Limb (tissue), 2 donors: Measurements from ENCODE around the gene DNAJB13.
"Not testable (repeated sequence)": the region's sequence is repeated elsewhere in the genome, so short reads cannot be mapped to it uniquely, and the experiment has no call there.

Experiments
- DNase-seq, 2 donors: peaks; one replicate each; pipeline ENCODE4 v3.0.0-alpha.2; 2016; ENCODE audit errors: extremely low spot score in 2 of 2

Gene DNAJB13, protein sequence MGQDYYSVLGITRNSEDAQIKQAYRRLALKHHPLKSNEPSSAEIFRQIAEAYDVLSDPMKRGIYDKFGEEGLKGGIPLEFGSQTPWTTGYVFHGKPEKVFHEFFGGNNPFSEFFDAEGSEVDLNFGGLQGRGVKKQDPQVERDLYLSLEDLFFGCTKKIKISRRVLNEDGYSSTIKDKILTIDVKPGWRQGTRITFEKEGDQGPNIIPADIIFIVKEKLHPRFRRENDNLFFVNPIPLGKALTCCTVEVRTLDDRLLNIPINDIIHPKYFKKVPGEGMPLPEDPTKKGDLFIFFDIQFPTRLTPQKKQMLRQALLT

DNA sequence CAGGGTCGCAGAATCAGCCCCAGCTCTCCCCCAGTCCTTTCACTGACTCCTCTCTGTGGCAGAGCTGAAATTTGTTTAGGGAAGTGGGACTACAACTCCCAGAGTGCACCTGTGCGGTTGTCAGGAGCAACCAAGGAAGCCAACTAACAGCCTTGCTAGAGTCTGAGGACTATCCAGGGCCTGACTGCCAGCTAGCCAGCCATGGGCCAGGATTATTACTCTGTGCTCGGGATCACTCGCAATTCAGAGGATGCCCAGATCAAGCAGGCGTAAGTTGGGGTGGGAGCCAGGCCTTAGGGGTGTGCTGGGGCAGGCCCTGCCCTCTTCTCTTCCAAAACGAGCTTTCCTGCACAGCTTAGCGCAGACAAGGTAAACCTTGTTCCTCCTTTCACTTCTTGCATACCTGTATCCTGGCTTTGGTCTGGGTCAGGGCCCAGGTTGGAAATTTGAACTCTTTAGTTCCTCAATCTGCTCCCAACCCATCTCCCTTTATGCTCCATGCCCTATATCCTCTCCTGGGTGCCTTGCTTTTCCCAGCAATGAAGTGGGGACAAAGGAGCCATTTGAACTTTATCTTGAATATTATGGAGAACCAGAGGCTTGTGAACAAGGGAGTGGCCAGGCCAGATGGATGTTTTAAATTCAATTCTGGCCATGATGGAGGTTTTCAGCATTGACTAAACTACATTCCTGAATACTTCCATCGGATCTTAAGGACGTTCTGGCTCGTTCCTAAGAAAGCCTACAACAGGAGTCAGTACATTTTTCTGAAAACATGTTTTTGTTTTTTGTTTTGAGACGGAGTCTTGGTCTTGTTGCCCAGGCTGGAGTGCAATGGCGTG, at the start of gene DNAJB13:
Gene DNAJB13, plus strand, starts transcription at position 158 of the 842 bp plus-strand sequence. Its CDS starts 44 bp downstream, at position 202.
- DNase-seq, result peak in 1 of 2 donors; percentile 60

GRCh38 chr11:73902303-73902702, 48.5 kb upstream of the DNAJB13 start:
- DNase-seq, result no peak

- no peak for DNase-seq
Measured at GRCh38 chr11:73907191-73907590, 43.6 kb upstream of the DNAJB13 start.

DNA sequence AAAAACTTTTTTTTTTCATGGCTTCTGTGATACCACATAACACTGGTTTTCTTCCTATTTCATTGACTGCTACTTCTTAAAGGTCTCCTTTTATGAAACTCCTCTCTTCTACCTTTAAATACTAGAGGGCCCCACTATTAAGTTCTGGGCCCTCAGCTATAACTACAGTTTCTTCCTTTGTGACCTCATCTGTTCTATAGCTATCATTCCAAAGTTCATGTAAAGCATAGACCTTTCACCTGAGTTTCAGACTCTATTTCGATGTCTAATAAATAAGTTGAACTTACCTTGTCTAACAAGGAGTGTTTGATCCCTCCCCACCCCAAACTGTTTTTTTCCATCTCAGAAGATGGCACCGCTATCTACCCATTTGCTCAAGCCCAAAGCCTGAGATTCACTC, 38.8 kb upstream of the DNAJB13 start:
- DNase-seq, result no peak

DNA sequence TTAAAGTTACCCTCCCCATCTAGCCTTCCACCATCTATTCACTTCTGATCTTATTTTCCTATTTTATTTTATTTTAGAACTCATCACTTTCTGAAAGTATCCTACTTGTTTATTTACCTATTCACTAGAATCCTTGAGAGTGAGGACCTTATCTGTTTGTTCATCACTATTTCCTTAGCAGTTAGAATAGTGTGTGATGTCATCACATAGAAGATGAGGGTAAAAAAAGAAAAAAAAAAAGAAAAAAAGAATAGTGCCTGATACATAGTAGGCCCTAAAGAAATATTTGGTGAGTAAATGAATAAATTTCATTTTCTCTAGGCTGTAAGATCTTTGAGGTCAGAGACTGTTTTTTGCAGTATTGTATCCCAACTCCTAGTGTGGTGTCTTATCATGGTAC, 37.4 kb upstream of the DNAJB13 start:
- no peak for DNase-seq

DNA sequence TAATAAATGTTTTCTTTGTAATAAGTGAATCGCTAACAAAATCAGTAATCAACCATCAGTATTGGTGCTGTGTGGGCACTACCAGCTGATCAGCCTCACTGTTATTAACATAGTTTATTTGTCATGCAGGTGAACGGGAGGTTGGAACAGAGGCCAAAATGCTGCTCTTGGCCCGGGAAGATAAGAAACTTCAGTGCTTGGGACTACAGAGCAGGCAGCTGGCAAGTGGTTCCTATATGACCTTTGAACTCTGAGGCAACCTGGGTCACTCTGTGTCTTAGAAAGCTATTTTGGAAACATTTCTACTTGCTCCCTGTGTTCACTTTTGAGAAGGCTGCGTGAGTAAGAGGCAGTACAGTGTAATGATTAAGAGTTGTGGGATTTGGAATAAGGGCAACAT, 36.5 kb upstream of the DNAJB13 start:
- DNase-seq, result no peak

- DNase-seq, result no peak
Measured at GRCh38 chr11:73916435-73916834, 34.4 kb upstream of the DNAJB13 start.

DNA sequence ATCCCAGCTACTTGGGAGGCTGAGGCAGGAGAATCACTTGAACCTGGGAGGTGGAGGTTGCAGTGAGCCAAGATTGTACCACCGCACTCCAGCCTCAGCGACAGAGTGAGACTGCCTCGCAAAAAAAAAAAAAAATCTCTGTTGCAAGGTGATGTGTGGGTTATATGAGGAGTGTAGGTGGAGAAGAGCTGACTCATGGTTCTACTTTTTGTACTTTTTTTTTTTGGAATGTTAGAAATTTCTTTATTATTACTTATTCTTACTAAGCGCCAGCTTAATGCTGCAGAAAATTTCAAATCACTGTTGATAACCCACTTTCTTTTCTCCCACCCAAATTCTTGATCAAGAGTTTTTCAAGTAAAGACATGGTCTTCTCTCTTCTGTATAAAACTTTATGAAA, 29.6 kb upstream of the DNAJB13 start:
- DNase-seq, result no peak

DNA sequence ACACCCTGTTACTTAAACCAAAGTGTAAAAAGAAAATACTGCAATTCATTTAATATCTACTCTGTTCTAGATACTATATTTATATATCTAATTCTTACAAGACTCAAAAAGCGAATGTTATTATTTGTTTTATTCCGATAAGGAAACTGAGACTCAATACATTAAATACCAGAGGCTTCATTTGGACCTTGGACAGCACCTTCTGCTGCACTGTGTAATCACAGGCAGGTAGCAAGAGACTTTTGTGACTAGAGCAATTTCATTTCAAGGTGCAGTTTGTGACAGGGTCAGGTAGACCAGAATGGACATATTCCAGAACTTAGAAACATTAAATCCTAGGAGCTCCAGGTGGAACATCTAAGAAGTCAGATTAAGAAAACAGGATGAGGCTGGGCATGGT, 21.4 kb upstream of the DNAJB13 start:
- no peak for DNase-seq

DNA sequence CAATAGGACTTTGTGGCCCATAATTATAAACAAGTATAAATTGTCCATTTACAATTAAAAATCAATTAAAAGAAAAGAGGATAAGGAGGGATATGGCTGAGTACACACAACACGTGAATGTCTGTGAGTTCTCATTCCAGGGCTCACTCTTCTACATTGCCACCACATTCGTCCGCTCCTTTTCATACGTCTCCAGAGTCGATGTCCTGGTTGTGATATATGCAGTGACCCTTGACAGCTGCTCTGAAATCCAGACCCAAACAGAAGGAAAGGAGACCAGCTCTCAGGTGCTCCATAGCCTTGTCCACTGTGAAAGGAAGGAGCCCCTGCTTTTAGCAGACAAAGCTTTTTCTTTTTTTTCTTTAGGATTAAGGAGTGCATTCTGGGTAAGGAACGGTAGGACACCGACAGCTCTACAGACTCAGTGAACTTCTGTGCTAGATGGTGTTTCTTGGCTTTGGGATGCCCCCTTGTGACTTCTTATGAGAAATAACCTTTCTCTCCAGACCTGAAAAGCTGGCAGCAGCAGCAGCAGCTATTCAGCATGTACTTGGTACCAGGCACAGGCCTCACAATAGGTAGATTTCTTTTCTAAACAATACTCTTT, 19.7 kb upstream of the DNAJB13 start:
- peak in 1 of 2 donors; percentile 29 for DNase-seq

GRCh38 chr11:73931951-73932350, 18.9 kb upstream of the DNAJB13 start:
- DNase-seq, result no peak

DNA sequence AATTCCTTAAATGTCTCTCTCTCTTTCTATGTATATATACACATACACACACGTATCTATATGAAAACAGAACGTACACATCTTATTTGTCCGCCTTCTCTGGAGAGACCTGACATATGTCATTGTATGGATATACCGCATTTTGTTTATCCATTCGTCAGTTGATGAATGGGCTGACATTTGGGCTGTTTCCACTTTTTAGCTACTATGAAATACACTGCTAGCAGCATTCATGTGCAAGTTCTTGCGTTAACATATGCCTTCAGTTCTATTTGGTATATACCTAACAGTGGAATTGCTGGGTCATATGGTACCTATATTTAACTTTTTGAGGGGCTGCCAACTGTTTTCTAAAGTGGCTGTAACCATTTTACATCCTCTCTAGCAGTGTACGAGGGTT, 18.0 kb upstream of the DNAJB13 start:
- DNase-seq, result no peak

GRCh38 chr11:73936047-73936446, 14.8 kb upstream of the DNAJB13 start:
- DNase-seq, result not testable (repeated sequence)

GRCh38 chr11:73939096-73939495, 11.7 kb upstream of the DNAJB13 start:
- no peak for DNase-seq

GRCh38 chr11:73940801-73941570, 9.8 kb upstream of the DNAJB13 start:
- no peak for DNase-seq

- DNase-seq, result no peak
Measured at GRCh38 chr11:73942010-73942409, 8.8 kb upstream of the DNAJB13 start.

DNA sequence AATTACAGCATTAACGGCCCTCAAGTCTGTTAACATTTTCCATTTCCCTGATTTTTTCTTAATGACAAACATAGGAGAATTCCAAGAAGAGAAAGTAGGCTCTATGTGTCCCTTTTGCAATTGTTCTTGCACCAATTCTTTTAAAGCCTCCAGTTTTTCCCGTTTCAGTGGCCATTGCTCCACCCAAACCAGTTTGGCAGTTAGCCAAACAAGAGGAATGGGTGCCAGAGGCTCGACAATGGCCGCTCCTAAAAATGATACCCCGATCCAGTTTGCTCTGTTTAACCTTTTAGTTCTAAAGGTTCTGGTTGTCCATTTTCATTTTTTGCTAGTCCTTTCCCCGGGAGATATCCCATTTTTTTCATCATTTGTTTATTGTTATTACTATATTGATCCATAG, 6.7 kb upstream of the DNAJB13 start:
- DNase-seq, result no peak

GRCh38 chr11:73944901-73945300, 5.9 kb upstream of the DNAJB13 start:
- DNase-seq, result no peak

GRCh38 chr11:73945396-73945795, 5.4 kb upstream of the DNAJB13 start:
- no peak for DNase-seq

GRCh38 chr11:73946798-73947458, 3.9 kb upstream of the DNAJB13 start:
- DNase-seq, result no peak

DNA sequence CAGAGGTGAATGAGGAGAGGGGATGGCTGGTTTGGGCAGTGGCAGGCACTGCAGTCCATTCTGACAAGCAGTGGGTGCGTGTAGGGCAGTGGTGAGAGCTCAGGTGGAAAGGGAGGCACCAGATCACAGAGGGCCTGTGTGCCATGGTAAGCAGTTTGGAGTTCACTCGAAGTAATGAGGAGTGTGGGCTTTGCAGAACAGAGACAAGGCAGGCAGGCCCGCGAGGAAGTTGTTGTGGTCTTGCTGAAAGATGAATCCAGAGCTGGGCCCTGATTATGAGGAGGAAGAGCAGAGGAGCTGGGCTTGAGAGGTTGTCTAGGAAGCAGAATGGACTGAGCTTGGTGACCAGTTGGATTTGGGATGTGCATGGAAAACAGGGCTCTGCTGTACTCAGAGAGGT, 1.6 kb upstream of the DNAJB13 start:
- DNase-seq, result no peak
